ENCODE data around the gene POU3F4.

The POU3F4 gene

GRCh38 chrX:83508006-83508405 is at the start of gene POU3F4:
TSS of gene POU3F4 (plus strand) at chrX:83508290. CDS start at chrX:83508325, 35 bp downstream.
- no peak for DNase-seq (ENCODE audit: low read depth)

GRCh38 chrX:83469551-83469950 is 38.5 kb upstream of the POU3F4 start:
- DNase-seq (ENCODE audit: low read depth), result no peak

- no peak for DNase-seq (ENCODE audit: low read depth)
Observed at GRCh38 chrX:83495898-83496297, 12.2 kb upstream of the POU3F4 start.

GRCh38 chrX:83501003-83501402 is 7.1 kb upstream of the POU3F4 start:
- DNase-seq (ENCODE audit: low read depth), result no peak

- no peak for DNase-seq (ENCODE audit: low read depth)
Observed at GRCh38 chrX:83501530-83501929, 6.6 kb upstream of the POU3F4 start.

- DNase-seq (ENCODE audit: low read depth), result no peak
Observed at GRCh38 chrX:83504721-83505479, 3.2 kb upstream of the POU3F4 start.

GRCh38 chrX:83508526-83509253 is 600 bp downstream of the POU3F4 start:
- DNase-seq (ENCODE audit: low read depth), result no peak

- no peak for DNase-seq (ENCODE audit: low read depth)
Observed at GRCh38 chrX:83509254-83509801, 1.2 kb downstream of the POU3F4 start.

GRCh38 chrX:83510510-83511062 is 2.5 kb downstream of the POU3F4 start:
- DNase-seq (ENCODE audit: low read depth), result no peak

GRCh38 chrX:83511208-83511607 is 3.1 kb downstream of the POU3F4 start:
- DNase-seq (ENCODE audit: low read depth), result no peak

GRCh38 chrX:83512111-83512510 is 4.0 kb downstream of the POU3F4 start:
- no peak for DNase-seq (ENCODE audit: low read depth)

- no peak for DNase-seq (ENCODE audit: low read depth)
Observed at GRCh38 chrX:83516597-83516996, 8.5 kb downstream of the POU3F4 start.

GRCh38 chrX:83521905-83522304 is 13.8 kb downstream of the POU3F4 start:
- no peak for DNase-seq (ENCODE audit: low read depth)

GRCh38 chrX:83529950-83530349 is 21.9 kb downstream of the POU3F4 start:
- DNase-seq (ENCODE audit: low read depth), result no peak

- no peak for DNase-seq (ENCODE audit: low read depth)
Observed at GRCh38 chrX:83535417-83536196, 27.5 kb downstream of the POU3F4 start.

All from GM04504 (cell line).